HCT116 (cell line): Measurements from ENCODE around the gene MAMLD1. TPM values are rescaled to one million over a fixed set of nuclear protein-coding genes. Genes with fewer than 3 reads are reported as not detected.

Experiments
- ATAC-seq: fragments of 200-7000 bp; cut with Tn5 transposase; 2 replicates; pipeline ENCODE4 v1.9.1; 2020; ENCODE audit warnings: mild to moderate bottlenecking, moderate library complexity
- BruUV-seq: library from RNA; stranded (reverse); fragments of 400-500 nt; replicated peaks from 2 replicates; lab custom pipeline; 2021; lab: Mats Ljungman, UMichigan
- CTCF ChIA-PET: fragments of 300-600 bp; sonication (Branson Sonifier 250); formaldehyde crosslinking; loops from one replicate; lab custom pipeline; 2021; ENCODE audit warnings: antibody characterized with exemption; lab: Charles Lee
- POLR2A ChIA-PET: fragments of 300-600, 350-600 bp; sonication (Branson Sonifier 250); formaldehyde crosslinking; loops from one replicate; lab custom pipeline; 2021; ENCODE audit warnings: antibody characterized with exemption; lab: Charles Lee
- RAD21 ChIA-PET, 2 experiments: fragments of 300-600 bp; sonication (Branson Sonifier 250); formaldehyde crosslinking; loops; one replicate each; lab custom pipeline; 2023; ENCODE audit warnings: low total read pairs in 2 of 2; ENCODE audit not compliant: uncharacterized antibody in 2 of 2, unreplicated experiment in 2 of 2, low non-redundant PET in 1 of 2; lab: Charles Lee
- DNase-seq: peaks from one replicate; pipeline ENCODE4 v3.0.0-alpha.2; 2010; ENCODE audit warnings: low read depth, low spot score
- H2AFZ ChIP-seq: fragments of 200-600 bp; shearing (Covaris generic), sonication (generic); 2 replicates; pipeline ENCODE4 v1.6.1; 2017; ENCODE audit warnings: low read depth, mixed run types, mixed read lengths, antibody characterized with exemption, low read length; ENCODE audit not compliant: poor library complexity, severe bottlenecking
- H3K27ac ChIP-seq: 2 replicates; pipeline ENCODE4 v1.5.1; 2012; ENCODE audit warnings: low read depth, low read length
- H3K27me3 ChIP-seq: fragments of 200-600 bp; sonication (generic); 2 replicates; pipeline ENCODE4 v1.6.1; 2016; ENCODE audit warnings: mixed run types, low read length, mixed read lengths; ENCODE audit not compliant: insufficient read depth
- H3K36me3 ChIP-seq, 2 experiments: fragments of 200-500 bp in 1 of 2; fragments of 200-600 bp in 1 of 2; sonication (Bioruptor generic) in 1 of 2; sonication (generic) in 1 of 2; 2 replicates each; pipeline versions ENCODE4 v1.5.1 to v1.6.1; 2014 to 2016; ENCODE audit warnings: low read length in 2 of 2, inconsistent platforms in 1 of 2, mixed read lengths in 1 of 2, mixed run types in 1 of 2; ENCODE audit not compliant: insufficient read depth in 2 of 2, control insufficient read depth in 1 of 2
- H3K4me1 ChIP-seq, 2 experiments: fragments of 200-600 bp in 1 of 2; sonication (generic) in 1 of 2; 2 replicates each; pipeline versions ENCODE4 v1.5.1 to v1.6.1; 2012 to 2017; ENCODE audit warnings: low read length in 2 of 2, inconsistent platforms in 1 of 2, mild to moderate bottlenecking in 1 of 2, mixed read lengths in 1 of 2, mixed run types in 1 of 2, moderate library complexity in 1 of 2; ENCODE audit not compliant: insufficient read depth in 2 of 2, control insufficient read depth in 1 of 2
- H3K4me2 ChIP-seq: fragments of 200-600 bp; sonication (generic); 2 replicates; pipeline ENCODE4 v1.6.1; 2017; ENCODE audit warnings: mixed run types, low read length, mixed read lengths
- H3K4me3 ChIP-seq, 2 experiments: fragments of 200-600 bp in 1 of 2; sonication (generic) in 1 of 2; replicated peaks in 1 of 2; 2 replicates each; pipeline ENCODE4 v1.5.1; 2011 to 2016; ENCODE audit warnings: low read length in 2 of 2, control low read depth in 1 of 2, low read depth in 1 of 2, mild to moderate bottlenecking in 1 of 2, mixed read lengths in 1 of 2, mixed run types in 1 of 2
- H3K79me2 ChIP-seq: fragments of 200-600 bp; sonication (generic); 2 replicates; pipeline ENCODE4 v1.6.1; 2017; ENCODE audit warnings: mild to moderate bottlenecking, mixed run types, low read length, moderate library complexity, mixed read lengths; ENCODE audit not compliant: insufficient read depth
- H3K9ac ChIP-seq: fragments of 200-600 bp; sonication (generic); 2 replicates; pipeline ENCODE4 v1.6.1; 2016; ENCODE audit warnings: low read length, mixed read lengths
- H3K9me2 ChIP-seq: fragments of 200-600 bp; sonication (generic), shearing (Covaris generic); 2 replicates; pipeline ENCODE4 v1.6.1; 2017; ENCODE audit warnings: mixed run types, mild to moderate bottlenecking, moderate library complexity; ENCODE audit not compliant: insufficient read depth
- H3K9me3 ChIP-seq, 2 experiments: fragments of 200-500 bp in 1 of 2; fragments of 200-600 bp in 1 of 2; sonication (Bioruptor generic) in 1 of 2; sonication (generic) in 1 of 2; 2 replicates each; pipeline ENCODE4 v1.6.1; 2014 to 2017; ENCODE audit warnings: low read length in 2 of 2, mixed read lengths in 2 of 2, inconsistent platforms in 1 of 2, low read depth in 1 of 2, mild to moderate bottlenecking in 1 of 2, mixed run types in 1 of 2, moderate library complexity in 1 of 2; ENCODE audit not compliant: control insufficient read depth in 1 of 2, insufficient read depth in 1 of 2
- H4K20me1 ChIP-seq: fragments of 200-600 bp; sonication (generic), shearing (Covaris generic); 2 replicates; pipeline ENCODE4 v1.6.1; 2017; ENCODE audit warnings: mixed run types, mild to moderate bottlenecking, moderate library complexity; ENCODE audit not compliant: insufficient read depth
- CTCF ChIP-seq, 3 experiments: fragments of 200-600 bp in 1 of 3; sonication (generic) in 1 of 3; IDR thresholded peaks in 2 of 3; conservative IDR thresholded peaks in 1 of 3; 2 replicates each; pipeline ENCODE4 v1.5.1; 2012 to 2017; ENCODE audit warnings: low read depth in 2 of 3, low read length in 2 of 3, antibody characterized with exemption in 1 of 3, borderline replicate concordance in 1 of 3, control low read depth in 1 of 3, mild to moderate bottlenecking in 1 of 3, mixed read lengths in 1 of 3, mixed run types in 1 of 3, moderate library complexity in 1 of 3; ENCODE audit not compliant: insufficient read depth in 1 of 3
- EGR1 ChIP-seq: IDR thresholded peaks from 2 replicates; pipeline ENCODE4 v1.6.1; 2012; ENCODE audit warnings: low read depth
- FOSL1 ChIP-seq: IDR thresholded peaks from 2 replicates; pipeline ENCODE4 v1.6.1; 2012; ENCODE audit warnings: low read depth
- REST ChIP-seq: IDR thresholded peaks from 2 replicates; pipeline ENCODE4 v1.6.1; 2012; ENCODE audit warnings: low read depth
- intact Hi-C: fragments of 100-400 bp; cut with micrococcal nuclease; formaldehyde crosslinking; loops from 2 replicates; pipeline ENCODE4 v1.10.0; 2022
- total RNA-seq: library from RNA; stranded (reverse); gene quantifications from one replicate; pipeline ENCODE4 v1.2.1, GENCODE V29; 2021; ENCODE audit not compliant: unreplicated experiment
- TF ChIP-seq, protein P1 (sequence below): IDR thresholded peaks from 2 replicates; pipeline ENCODE4 v1.6.1; 2011; ENCODE audit warnings: mild to moderate bottlenecking, low read length, moderate library complexity; ENCODE audit not compliant: insufficient replicate concordance; ENCODE audit errors: extremely low read depth
- TF ChIP-seq, protein P2 (sequence below): IDR thresholded peaks from 2 replicates; pipeline ENCODE4 v1.6.1; 2012

The MAMLD1 gene
- total RNA-seq, 1 experiment from 2014 or later, result 3.6 TPM

- Histone ChIP-seq H3K9me3 (no peaks in the 10 kb centered on the region), H2AFZ (no peak overlapping the region), H3K27me3 (no peaks in the 10 kb centered on the region), H3K79me2 (no peaks in the 10 kb centered on the region), H3K9ac (no peak overlapping the region), H3K36me3 (no peaks in the 10 kb centered on the region), H3K4me1 (no peaks in the 10 kb centered on the region), H3K4me2 (no peak overlapping the region), H4K20me1 (no peaks in the 10 kb centered on the region)
- DNase-seq (no peak), ATAC-seq (no peak)
- BruUV-seq, result no TSS peak
- ChIA-PET POLR2A (no interaction called here), RAD21 (no interaction called here), CTCF (no interaction called here)
- intact Hi-C loops, result no loop called here
- TF ChIP-seq REST (no peak), EGR1 (no peak), FOSL1 (no peak), CTCF (IDR thresholded peaks at IDR 0.05 in 2 of 3, conservative IDR thresholded peaks at IDR 0.05 in 1 of 3; ENCODE audit: borderline replicate concordance in 1 of 3, insufficient read depth in 1 of 3, low read depth in 2 of 3, low read length in 2 of 3) (no peak)
- TF ChIP-seq, protein P1, sequence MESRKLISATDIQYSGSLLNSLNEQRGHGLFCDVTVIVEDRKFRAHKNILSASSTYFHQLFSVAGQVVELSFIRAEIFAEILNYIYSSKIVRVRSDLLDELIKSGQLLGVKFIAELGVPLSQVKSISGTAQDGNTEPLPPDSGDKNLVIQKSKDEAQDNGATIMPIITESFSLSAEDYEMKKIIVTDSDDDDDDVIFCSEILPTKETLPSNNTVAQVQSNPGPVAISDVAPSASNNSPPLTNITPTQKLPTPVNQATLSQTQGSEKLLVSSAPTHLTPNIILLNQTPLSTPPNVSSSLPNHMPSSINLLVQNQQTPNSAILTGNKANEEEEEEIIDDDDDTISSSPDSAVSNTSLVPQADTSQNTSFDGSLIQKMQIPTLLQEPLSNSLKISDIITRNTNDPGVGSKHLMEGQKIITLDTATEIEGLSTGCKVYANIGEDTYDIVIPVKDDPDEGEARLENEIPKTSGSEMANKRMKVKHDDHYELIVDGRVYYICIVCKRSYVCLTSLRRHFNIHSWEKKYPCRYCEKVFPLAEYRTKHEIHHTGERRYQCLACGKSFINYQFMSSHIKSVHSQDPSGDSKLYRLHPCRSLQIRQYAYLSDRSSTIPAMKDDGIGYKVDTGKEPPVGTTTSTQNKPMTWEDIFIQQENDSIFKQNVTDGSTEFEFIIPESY, result no peak
- TF ChIP-seq, protein P2, sequence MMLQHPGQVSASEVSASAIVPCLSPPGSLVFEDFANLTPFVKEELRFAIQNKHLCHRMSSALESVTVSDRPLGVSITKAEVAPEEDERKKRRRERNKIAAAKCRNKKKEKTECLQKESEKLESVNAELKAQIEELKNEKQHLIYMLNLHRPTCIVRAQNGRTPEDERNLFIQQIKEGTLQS, result no peak
- TF ChIP-seq, all 23 proteins: peak for 0
- H3K4me3 ChIP-seq, result no peak overlapping the region
- H3K9me2 ChIP-seq, result no peaks in the 10 kb centered on the region
- H3K27ac ChIP-seq, result no peak overlapping the region
Observed at GRCh38 chrX:150464001-150464400, 100.9 kb downstream of the MAMLD1 start.
